HTERT RPE-1 (cell line): ENCODE measurements around the gene CNTNAP2.

ENCODE experiments used
- in situ Hi-C: fragments of 300-500 bp; cut with MboI; formaldehyde crosslinking; loops from 4 replicates; pipeline ENCODE4 v1.14.3; 2020; ENCODE audit warnings: low sequenced_read_pairs

Gene CNTNAP2

DNA sequence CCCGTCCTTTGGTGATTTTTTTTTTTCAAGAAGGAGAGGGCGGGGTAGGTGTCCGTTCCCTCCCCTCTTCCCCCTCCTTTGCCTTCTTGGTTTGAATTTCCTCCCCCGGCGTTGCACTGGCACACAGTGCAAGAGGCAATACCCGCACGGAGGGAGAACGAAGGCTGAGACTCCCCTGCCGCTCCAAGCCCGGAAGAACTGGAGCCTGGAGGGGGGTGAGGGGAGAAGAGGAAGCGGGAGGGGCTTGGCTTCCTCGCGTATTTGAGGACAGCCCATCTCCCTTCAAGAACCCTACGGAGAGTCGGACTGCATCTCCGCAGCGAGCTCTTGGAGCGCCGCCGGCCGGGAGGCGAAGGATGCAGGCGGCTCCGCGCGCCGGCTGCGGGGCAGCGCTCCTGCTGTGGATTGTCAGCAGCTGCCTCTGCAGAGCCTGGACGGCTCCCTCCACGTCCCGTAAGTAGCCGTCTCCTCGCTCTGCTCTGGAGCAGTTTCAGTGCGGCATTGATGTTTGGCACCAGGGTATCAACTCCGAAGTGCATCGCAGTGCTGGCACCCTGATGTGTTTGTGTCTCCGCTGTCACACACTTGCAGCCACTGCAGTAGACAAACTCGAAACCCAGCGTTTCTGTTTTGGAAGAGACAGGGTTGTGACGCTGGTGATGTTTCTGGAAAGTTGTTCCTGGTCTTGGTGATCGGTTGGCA, at the start of gene CNTNAP2:
TSS of gene CNTNAP2 (plus strand) at position 281 of the 702 bp plus-strand sequence. CDS start at position 357, 76 bp downstream.
- in situ Hi-C loops = no loop called here

DNA sequence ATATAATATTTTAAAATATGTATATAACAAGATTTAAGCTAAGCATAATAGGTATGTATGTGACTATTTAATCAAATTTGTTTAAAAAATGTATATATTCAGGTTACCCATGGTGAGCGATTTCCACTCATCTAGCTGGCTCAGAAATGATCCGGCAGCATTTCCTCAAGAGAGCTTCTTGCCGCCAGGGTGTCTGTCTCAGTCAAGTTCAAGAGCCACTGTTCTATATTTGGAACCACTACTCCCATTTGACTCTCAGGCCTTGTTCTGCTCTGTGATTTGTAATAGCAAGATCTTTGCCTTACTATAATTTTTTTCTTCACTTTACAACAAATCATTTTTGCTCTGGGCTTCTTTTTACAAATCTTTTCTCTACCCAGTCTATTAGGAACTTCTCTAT, 48.7 kb upstream of the CNTNAP2 start:
- in situ Hi-C loops = no loop called here

DNA sequence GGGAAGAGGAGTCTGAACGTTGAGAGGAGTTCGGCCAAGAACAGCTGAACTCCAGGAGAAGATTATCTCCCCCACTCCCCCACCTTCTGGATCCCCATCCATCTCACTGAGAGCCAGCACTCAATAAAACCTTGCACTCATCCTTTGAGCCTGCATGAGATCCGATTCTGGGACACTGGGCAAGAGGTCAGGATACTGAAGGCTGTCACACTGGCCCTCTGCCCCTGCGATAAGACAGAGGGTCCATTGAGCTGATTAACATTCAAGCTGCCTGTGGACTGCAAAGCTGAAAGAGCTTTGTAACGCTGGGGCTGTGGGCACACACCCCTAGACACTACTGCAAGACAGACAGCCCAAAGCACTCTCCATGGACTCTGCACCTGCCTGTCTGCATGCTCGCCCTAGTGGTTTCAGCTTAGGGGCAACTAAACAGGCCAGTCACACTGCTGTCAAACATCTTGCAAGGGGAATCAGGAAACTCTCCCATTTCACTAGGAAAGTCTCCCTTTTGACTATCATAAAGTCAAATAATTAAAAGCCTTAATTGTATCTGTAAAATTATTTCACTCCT, 42.3 kb upstream of the CNTNAP2 start:
- in situ Hi-C loops = no loop called here

DNA sequence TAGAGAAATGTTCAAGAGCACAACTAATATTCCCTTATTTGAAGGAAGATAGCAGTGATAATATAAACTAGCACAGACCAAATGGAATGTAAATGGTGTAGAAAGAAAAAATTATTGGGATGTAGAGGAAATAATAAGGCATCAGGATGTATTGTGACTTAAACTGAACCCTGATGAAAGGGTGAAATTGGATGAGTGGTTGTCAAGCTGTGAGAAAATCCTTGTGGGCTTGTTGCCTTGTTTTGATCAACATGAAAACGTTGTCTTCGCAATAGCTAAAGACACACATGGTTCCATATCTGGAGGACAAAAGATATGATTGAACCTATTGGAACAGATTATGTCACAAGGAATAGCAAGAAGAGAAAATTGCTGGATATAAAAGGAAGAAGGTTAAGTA, 40.3 kb upstream of the CNTNAP2 start:
- in situ Hi-C loops = no loop called here

DNA sequence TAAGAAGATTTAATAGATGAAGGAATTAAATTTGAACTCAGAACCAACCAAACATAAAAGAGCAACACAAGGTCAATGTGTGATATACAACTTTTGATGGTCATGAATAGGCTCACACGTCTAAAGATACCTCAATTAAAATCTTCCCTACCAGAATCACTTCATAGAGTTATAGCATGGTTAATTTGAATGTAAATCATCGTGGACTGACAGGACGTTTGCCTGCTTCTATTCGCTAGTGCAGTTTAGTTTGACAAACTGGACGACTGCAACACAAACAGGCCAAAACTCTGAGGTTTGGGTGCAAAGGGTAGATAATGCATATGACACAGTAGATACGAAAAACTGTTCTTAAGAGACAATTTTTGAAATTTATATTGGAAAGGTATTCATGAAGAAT, 32.5 kb upstream of the CNTNAP2 start:
- in situ Hi-C loops = no loop called here

DNA sequence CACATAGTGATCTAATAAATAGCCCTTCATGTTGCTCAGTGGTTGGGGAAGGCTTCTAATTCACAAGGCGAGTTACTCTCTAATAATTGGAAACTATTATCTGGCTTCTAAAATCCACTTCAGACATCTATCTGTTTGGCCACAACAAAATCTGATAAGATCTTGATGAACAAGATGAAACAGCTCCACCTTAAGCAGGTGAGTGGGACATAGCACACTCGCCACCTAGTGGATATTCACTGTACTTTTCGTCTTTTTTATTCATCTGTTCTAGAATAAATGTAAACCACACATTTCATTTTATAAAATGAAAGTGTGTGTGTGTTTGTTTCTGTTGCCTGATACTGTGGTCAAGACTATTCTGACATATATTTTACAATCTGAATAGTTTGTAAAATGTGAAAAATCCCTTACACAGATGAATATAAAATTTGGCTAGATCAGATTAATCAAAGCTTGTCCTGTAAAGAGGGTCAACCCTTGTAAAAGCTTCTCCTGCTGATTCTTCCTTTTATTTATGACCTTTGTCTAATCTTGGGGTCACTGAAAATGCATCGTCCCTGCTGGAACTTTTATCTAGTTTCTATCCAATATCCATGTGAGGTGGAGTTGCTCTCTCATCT, 26.5 kb upstream of the CNTNAP2 start:
- in situ Hi-C loops = no loop called here

DNA sequence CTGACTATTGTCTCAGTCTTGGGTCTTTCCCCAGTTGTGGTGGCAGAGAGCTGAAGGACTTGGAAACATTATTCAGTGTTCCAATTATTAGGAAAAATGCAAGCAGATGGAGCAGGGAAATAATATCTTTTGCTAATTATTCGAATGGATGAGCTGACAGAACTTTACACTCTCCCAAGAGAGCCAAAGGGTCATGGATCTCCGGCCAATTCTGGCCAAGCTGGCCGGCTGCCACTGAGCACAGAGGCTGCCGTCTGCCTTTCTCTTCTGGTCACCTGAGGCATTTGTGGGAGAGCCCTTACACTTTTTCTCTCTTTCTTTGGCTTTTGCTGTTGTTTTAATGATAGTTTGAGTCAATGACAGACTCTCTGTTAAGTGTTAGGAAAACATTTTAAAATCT, 22.2 kb upstream of the CNTNAP2 start:
- in situ Hi-C loops = no loop called here

DNA sequence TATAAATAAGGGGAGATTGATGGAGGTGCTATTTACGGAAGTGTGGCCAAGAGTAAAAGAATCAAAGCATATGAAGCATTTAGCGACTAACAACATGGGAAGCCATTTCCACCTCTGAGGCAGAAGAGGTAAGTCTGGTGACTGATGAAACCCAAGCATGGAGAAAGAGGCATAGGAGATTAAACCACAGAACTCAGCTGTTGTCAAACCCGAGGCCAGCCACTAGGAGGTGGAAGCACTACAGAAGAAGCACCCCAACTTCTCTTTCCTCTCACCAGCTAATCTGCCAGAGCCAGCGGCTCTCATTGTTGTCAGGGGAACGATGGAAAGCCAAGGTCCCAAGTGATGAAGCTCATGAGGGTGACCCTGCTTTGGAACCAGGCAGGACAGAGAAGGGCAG, 19.6 kb upstream of the CNTNAP2 start:
- in situ Hi-C loops = no loop called here

DNA sequence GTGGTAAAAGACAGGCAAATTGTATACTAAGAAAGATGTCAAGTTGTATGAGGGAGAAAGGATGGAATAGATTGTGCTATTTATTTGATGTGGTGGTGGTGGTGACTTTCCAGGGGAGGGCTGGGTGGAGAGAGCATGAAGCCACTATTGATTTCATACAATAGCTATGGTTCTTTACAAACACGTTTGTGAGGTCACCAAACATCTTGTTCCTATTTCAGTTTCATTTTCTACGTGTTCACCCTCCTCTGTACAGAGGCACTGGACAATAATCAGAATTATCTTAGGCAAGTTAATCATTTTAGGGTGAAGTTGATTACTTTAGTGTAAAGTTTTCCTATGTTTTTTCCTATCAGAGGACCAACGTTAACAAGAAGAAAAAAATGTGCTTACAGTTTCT, 10.3 kb upstream of the CNTNAP2 start:
- in situ Hi-C loops = no loop called here

DNA sequence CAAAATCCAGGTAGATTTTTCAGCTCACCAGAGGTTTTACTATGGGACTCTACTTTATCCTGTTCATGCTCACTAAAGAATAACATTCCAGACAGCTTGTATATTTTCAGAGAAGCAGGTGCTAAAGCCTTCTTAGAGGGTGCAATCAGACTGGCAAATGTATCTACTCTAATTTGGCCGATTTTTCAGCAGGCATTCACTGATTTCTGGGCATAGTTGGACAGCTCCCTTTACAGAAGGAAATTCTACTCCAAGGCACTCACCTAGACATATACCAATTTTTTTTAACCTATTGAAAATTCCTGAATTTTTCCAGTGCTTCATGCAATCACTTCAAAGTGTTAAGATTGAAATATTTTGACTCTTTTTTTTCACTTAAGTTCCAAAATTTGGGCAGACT, 3.8 kb upstream of the CNTNAP2 start:
- in situ Hi-C loops = no loop called here

DNA sequence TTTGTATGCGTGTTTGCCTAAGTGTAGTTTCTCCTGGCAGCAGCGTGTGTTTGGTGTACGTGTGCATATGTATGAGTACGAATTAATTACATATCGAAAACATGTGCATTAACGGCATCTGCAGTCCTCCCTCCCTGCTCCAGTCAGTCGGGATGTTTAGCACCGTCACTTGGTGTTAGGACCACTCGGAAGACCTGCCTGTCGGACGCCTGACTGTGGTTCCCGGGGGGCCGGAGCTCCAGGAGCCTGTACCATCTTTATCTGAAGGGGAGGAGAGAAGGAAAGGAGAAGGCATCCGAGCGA, 1.1 kb upstream of the CNTNAP2 start:
- in situ Hi-C loops = no loop called here

DNA sequence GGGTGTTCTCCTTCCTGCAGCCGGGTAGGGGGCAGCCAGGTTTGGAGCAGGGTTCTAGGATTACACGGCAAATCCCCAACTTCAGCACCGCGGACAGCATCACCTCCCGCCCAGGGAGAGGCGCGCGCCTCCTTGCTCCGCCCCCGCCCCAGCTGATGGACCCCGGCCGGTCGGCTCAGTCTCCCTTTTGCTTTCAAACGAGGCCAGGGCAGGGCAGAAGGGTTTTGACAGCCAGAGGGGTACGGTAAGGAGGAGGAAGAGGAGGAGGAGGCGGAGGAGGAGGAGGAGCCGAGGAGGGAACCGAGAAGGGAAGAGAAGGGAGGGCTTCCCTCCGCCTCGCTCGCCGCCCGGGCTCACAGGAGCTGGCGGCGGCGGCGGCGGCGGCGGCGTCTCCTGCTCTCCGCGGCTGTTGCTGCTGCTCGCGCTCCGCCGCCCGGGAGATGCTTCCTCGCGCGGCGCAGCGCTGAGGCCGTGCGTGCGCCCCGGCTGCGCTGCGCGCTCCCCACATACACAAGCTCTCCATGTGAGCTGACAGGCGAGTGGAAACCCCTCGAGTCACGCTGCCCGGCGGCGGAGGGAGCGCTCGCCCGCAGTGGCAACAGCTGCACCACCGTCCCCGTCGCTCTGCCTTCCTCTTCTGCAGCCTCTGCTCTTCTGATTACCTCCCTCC, 615 bp upstream of the CNTNAP2 start:
- in situ Hi-C loops = no loop called here

DNA sequence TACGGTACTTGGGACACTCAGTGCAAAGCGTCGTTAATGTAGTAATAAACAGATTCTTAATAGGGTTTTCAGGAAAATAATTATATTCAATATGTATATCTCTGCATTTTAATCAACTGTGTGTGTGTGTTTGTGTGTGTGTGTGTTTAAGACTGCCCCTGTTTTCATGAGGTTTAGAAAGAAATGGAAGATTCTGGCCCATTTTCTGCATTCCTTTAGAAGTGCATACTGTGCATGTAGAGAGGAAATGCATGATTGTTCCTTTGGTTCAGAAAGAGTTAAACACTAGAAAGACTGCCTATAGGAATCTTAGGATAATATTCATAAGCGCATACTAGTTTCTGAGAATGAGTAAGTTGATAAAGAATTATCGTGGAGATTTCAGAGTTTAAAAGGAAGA, 975 bp downstream of the CNTNAP2 start:
- in situ Hi-C loops = no loop called here

DNA sequence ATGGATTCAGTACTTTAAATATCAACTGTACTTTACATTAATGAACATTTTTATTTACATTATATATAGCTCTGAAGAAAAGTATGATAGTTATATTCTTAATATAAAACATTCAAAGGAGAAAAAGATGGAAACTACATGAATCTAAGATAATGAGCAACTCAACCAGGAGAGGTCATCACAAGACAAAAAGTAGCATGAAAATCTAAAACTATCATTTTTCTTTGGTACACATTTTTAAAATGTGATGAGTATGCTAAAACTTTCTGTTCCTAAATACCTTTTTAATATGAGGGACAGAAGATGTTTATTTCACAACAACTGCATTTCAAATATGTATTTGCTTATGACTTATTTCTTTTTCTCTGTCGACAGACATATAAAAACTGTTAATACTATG, 2.4 kb downstream of the CNTNAP2 start:
- in situ Hi-C loops = no loop called here

DNA sequence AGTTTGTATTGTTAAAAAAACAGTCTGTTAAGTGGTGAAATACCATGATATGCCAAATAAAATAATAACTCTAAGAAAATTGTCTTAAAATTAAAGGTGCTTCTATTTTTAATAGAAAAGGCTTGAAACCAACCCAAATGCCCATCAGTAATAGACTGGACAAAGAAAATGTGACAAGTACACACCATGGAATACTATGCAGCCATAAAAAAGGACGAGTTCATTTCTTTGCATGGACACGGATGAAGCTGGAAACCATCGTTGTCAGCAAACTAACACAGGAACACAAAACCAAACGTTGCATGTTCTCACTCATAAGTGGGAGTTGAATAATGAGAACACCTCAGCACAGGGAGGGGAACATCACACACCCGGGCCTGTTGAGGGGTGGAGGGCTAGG, 7.1 kb downstream of the CNTNAP2 start:
- in situ Hi-C loops = no loop called here

DNA sequence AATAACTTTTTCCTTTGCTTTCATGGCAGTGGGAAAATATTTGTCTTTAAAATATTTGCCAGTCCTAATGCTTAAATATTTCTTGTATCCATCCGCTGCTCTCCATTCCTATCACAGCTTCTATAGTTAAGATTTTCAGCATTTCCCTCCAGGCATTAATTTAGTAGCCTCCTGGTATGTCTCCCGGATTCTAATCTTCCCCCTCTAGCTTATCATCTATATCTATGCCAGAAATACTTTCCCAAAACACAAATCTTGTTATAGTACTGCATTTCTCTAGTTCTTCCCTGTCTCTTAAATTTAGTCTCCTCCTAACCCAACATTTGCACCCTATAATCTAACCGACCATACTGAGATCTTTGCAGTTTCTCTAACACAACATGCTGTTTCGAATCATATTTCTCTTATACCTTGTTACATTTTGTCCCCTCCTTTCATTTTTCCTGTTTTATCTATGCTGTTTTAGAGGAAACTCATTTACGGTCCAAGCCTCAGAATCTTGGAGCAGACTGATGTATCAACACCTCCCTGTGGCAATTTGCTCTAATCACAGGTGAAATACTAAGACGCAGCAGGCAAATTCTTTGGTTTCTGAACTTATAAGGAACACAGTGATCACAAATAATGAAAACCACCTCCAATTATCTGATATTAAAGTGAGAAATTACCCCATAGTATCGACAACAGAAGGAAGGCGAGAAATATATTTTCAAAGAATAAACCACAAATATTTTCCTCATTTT, 10.3 kb downstream of the CNTNAP2 start:
- in situ Hi-C loops = no loop called here

DNA sequence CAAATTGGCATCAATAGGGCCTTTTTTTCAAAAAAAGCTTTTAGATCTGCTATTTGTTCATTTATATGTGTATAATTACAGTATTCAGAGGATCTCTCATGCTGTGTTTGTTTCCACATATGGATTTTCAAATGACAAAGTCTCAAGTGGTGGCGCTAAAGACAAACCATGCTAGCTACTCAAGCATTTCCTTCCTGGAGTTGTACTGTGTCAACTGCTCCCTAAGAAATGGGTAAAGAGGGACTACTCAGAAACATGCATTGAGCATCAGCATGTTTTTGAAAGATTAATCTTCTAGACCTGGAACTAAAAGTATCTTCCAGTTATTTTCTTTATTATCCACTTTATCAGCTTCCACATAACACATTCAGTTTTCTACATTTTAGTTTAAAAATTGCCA, 12.7 kb downstream of the CNTNAP2 start:
- in situ Hi-C loops = no loop called here

DNA sequence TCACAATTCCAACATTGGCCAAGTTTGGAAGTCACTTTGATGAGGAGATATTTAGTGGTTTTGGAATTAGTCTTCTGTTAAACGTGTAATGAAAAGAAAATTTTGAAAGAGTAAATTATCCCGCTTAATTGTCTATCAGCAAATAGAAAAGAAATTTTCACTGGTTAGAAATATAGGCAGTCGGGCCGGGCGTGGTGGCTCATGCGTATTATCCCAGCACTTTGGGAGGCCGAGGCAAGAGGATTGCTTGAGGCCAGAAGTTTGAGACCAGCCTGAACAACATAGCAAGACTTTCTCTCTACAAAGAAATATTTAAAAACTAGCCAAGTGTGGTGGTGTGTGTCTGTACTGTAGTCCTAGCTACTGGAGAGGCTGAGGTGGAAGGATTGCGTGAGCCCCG, 13.4 kb downstream of the CNTNAP2 start:
- in situ Hi-C loops = no loop called here

DNA sequence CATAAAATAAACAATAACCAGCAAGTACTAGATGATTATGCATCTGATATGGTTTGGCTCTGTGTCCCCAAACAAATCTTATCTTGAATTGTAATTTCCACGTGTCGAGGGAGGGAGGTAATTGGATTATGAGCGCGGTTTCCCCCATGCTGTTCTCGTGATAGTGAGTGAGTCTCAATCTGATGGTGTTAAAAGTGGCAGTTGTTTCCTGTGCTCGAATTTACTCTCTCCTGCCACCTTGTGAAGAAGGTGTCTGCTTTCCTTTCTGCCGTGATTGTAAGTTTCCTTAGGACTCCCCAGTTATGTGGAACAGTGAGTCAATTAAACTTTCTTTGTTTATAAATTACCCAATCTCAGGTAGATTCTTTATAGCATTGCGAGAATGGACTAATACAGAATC, 15.1 kb downstream of the CNTNAP2 start:
- in situ Hi-C loops = no loop called here

DNA sequence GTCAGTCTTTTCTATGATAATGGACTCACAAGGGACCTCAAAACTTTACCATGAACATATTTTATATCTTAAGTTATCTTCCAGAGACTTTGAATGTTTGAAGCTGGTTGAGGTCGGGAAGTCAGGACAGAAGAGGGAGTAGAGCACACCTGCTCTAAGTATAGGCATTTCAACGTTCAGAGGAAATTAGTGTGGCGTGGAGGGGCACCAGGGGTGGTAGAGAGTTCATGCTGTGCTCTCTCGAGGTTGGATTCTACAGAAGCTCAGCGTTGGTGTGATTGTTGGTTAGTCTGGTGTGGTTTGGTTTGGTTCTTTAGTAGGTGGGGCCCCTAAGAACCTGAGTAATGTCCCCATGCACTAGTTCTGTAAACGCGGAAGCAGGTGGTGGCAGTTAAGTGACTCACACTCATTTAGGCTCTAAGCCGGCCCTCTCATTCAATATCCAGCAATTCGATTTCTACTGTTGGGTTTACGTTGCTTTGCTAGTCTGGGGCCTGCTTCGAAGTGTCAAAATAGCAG, 19.8 kb downstream of the CNTNAP2 start:
- in situ Hi-C loops = no loop called here

DNA sequence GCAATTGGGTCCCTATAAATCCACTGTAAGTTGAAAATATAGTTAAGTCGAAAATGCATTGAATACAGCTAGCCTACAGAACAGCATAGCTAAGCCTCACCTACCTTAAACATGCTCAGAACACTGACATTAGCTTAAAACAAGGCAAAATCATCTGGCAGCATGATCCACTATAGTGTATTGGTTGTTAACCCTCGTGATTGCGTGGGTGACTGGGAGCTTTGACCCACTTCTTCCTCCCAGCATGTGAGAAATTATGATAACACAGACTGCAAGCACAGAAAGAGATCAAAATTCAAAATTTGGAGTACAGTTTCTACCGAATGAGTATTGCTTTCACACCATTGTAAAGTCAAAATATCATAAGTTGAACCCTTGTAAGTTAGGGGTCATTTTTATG, 22.3 kb downstream of the CNTNAP2 start:
- in situ Hi-C loops = no loop called here
